Smooth muscle cell of bladder (primary cell): ENCODE results near the gene NELFE. TPM values are rescaled to one million over a fixed set of nuclear protein-coding genes. Genes with fewer than 3 reads are reported as not detected.

Experiments
- total RNA-seq: library from RNA; depleted of rRNA; stranded (reverse); fragments of >200 nt; gene quantifications from 2 replicates; pipeline ENCODE4 v1.2.3, GENCODE V29; 2014

NELFE gene
- 87.3 and 111 TPM in 2 replicates for total RNA-seq

GRCh38 chr6:31958741-31959739 is at the start of gene NELFE, which contains the start of gene SKIC2:
Gene NELFE (minus strand): TSS chr6:31958971. CDS start chr6:31958446, 525 bp downstream.
Gene SKIC2 (plus strand): TSS chr6:31959175. CDS start chr6:31959193, 18 bp downstream.

GRCh38 chr6:31981744-31982143 is 23.0 kb upstream of the NELFE start, which contains the start of gene C4A:
Gene C4A (plus strand): TSS chr6:31982057. CDS start chr6:31982108, 51 bp downstream.

GRCh38 chr6:31971993-31972708 is 13.4 kb upstream of the NELFE start, which contains the start of gene DXO:
Gene DXO (minus strand): TSS chr6:31972138. CDS start chr6:31971675, 463 bp downstream.

GRCh38 chr6:31945507-31946369 is 13.0 kb downstream of the NELFE start, which contains the start of gene CFB:
Gene CFB (plus strand): TSS chr6:31946095. CDS start chr6:31946222, 127 bp downstream.

GRCh38 chr6:31927242-31927862 is 31.4 kb downstream of the NELFE start, which contains the start of gene C2:
Gene C2 (plus strand): TSS chr6:31927717. CDS start chr6:31927753, 36 bp downstream.

Other genes with a start within 250 kb of the NELFE start
- not detected in 2 replicates for gene LY6G6D, start 243.6 kb downstream of the NELFE start, total RNA-seq
- gene LY6G6C, start 237.2 kb downstream of the NELFE start, total RNA-seq, result not detected in 2 replicates
- not detected in 2 replicates for gene MPIG6B, start 235.6 kb downstream of the NELFE start, total RNA-seq
- 74.1 and 102 TPM in 2 replicates for gene DDAH2, start 229.7 kb downstream of the NELFE start, total RNA-seq
- gene CLIC1, start 222.4 kb downstream of the NELFE start, total RNA-seq, result 529 and 547 TPM in 2 replicates
- 3.2 and 3.3 TPM in 2 replicates for gene MSH5, start 219.0 kb downstream of the NELFE start, total RNA-seq
- gene SAPCD1, start 196.3 kb downstream of the NELFE start, total RNA-seq, result 0.28 TPM in 2 replicates
- 0.14 and 0.28 TPM in 2 replicates for gene VWA7, start 181.6 kb downstream of the NELFE start, total RNA-seq
- 36.0 and 38.7 TPM in 2 replicates for gene VARS1, start 163.2 kb downstream of the NELFE start, total RNA-seq
- 22.3 and 27.3 TPM in 2 replicates for gene LSM2, start 152.0 kb downstream of the NELFE start, total RNA-seq
- gene HSPA1L, start 143.7 kb downstream of the NELFE start, total RNA-seq, result 1.7 and 1.9 TPM in 2 replicates
- gene HSPA1A, start 143.4 kb downstream of the NELFE start, total RNA-seq, result 63.6 and 87.8 TPM in 2 replicates
- 113 and 131 TPM in 2 replicates for gene HSPA1B, start 131.2 kb downstream of the NELFE start, total RNA-seq
- gene NEU1, start 96.2 kb downstream of the NELFE start, total RNA-seq, result 88.7 and 119 TPM in 2 replicates
- gene SLC44A4, start 80.0 kb downstream of the NELFE start, total RNA-seq, result not detected in 2 replicates
- 48.6 and 68.9 TPM in 2 replicates for gene EHMT2, start 61.3 kb downstream of the NELFE start, total RNA-seq
- gene ZBTB12, start 56.9 kb downstream of the NELFE start, total RNA-seq, result 3.8 and 7.2 TPM in 2 replicates
- gene C2, start 31.3 kb downstream of the NELFE start, total RNA-seq, result 5.4 and 8.4 TPM in 2 replicates
- gene CFB, start 12.9 kb downstream of the NELFE start, total RNA-seq, result 46.1 and 61.2 TPM in 2 replicates
- gene SKIC2, start 204 bp upstream of the NELFE start, total RNA-seq, result 54.3 and 84.7 TPM in 2 replicates
- gene DXO, start 13.2 kb upstream of the NELFE start, total RNA-seq, result 11.4 and 12.5 TPM in 2 replicates
- gene C4A, start 23.1 kb upstream of the NELFE start, total RNA-seq, result 7.3 and 11.3 TPM in 2 replicates
- 5.5 and 9.3 TPM in 2 replicates for gene C4B, start 55.8 kb upstream of the NELFE start, total RNA-seq
- gene CYP21A2, start 79.4 kb upstream of the NELFE start, total RNA-seq, result not detected in 2 replicates
- gene TNXB, start 150.4 kb upstream of the NELFE start, total RNA-seq, result 91.2 and 144 TPM in 2 replicates
- gene ATF6B, start 169.3 kb upstream of the NELFE start, total RNA-seq, result 10.8 and 11.6 TPM in 2 replicates
- 5.3 and 5.8 TPM in 2 replicates for gene FKBPL, start 171.3 kb upstream of the NELFE start, total RNA-seq
- 0.14 and 0.18 TPM in 2 replicates for gene PRRT1, start 193.0 kb upstream of the NELFE start, total RNA-seq
- gene PPT2, start 195.2 kb upstream of the NELFE start, total RNA-seq, result 50.2 and 67.4 TPM in 2 replicates
- gene EGFL8, start 205.6 kb upstream of the NELFE start, total RNA-seq, result 0.57 and 1.2 TPM in 2 replicates
- gene AGPAT1, start 217.1 kb upstream of the NELFE start, total RNA-seq, result 20.9 and 29.5 TPM in 2 replicates
- 15.9 and 20.3 TPM in 2 replicates for gene RNF5, start 219.4 kb upstream of the NELFE start, total RNA-seq
- 0.14 and 0.37 TPM in 2 replicates for gene AGER, start 225.3 kb upstream of the NELFE start, total RNA-seq
- gene PBX2, start 231.2 kb upstream of the NELFE start, total RNA-seq, result 19.2 and 24.8 TPM in 2 replicates
- 0.74 and 0.85 TPM in 2 replicates for gene GPSM3, start 233.7 kb upstream of the NELFE start, total RNA-seq